Fibroblast of skin of left biceps (primary cell): ENCODE results near the gene AWAT1.
"Not testable (repeated sequence)": the region's sequence is repeated elsewhere in the genome, so short reads cannot be mapped to it uniquely, and the experiment has no call there.

Experiments
- DNase-seq, 2 experiments: peaks; one replicate each; pipeline ENCODE4 v3.0.0-alpha.2; 2013; ENCODE audit warnings: low read depth in 2 of 2

The AWAT1 gene

DNA sequence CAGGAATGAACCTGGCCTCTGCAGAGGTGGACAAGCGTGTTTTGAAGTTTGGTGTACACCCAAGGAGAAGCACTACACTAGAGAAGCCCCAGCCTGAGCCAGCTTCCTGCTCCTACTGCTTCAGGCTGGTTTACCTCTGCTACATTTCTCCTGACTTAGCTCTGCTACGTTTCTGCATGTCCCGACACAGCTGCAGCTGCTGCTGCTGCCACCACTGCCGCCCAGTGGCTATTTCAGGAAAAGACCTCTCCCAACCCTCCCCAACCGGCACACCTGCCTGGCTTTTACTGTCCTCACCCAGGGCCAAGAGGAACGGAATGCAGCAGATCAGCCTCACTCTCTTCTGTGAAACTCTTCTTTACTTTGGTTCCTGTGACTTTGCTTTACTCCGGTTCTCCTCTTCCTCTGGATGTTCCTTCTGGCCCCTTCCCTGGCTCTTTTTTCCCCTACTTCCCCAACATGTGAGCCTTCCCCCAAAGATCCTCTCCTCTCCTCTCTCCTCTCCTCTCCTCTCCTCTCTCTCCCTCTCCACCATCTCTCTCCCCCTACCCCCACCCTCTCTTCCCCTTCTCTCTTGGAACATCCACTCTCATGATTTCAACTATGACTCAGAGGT is 28.6 kb downstream of the AWAT1 start:
- DNase-seq, result no peak

DNA sequence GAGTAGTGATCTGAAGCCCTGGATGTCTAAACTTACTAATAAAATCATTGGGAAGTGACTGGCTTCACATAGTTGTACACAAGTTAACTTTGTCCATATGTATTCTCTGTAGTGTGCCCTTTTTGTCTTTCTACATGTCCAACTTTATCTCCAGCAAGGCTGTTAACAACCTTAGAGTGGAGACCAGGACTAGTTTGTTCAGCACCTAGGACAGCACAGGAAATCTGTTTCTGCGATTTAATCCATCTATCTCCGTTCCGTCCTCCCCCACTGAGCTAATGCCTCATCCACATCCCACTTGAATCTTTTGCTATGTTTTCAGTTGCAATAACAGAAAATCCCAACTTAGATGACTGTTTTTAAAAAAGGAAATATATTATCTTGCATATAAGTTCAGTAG is 30.3 kb downstream of the AWAT1 start:
- no peak for DNase-seq

GRCh38 chrX:70268034-70268433 is 33.6 kb downstream of the AWAT1 start, which contains the start of gene ARR3:
ARR3 (plus strand) TSS chrX:70268334; CDS start chrX:70269386, 1,052 bp downstream.
- no peak for DNase-seq

DNA sequence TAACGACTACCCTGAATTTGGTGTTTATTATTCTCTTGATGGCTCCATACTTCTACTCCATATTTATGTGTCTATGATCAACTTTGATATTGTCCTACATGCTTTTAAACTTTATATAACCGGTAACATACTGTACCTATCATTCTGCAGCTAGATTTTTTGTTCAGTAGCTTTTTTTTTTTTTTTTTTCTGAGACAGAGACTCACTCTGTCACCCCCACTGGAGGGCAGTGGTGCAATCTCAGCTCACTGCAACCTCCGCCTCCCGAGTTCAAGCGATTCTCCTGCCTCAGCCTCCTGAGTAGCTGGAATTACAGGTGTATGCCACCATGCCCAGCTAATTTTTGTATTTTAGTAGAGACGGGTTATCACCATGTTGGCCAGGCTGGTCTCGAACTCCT is 39.6 kb downstream of the AWAT1 start:
- not testable (repeated sequence) for DNase-seq

GRCh38 chrX:70279081-70279480 is 44.6 kb downstream of the AWAT1 start:
- no peak for DNase-seq

DNA sequence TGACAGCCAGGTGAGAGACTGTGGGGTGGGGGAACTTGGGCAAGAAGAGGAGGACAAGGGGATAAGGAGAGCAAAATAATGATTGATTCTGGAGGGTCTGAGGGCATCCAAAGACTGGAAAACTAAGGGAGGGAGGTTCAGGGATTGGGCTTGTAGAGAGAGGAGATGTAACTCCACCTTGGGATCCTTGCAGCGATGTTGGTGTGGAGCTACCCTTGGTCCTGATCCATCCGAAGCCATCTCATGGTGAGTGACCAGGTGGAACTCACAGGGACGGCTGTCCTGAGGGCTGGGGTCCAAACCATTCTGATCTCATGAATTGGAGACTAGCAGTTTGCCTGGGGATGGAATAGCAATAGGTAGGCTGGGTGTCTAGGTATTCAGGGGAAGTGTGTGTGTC is 46.1 kb downstream of the AWAT1 start:
- DNase-seq, result no peak

- DNase-seq, result no peak
These were observed 47.5 kb downstream of the AWAT1 start, which contains the start of gene RAB41 for GRCh38 chrX:70281951-70282350. RAB41 (plus strand) TSS chrX:70282172; CDS start chrX:70282218, 46 bp downstream.

GRCh38 chrX:70289168-70289792 is 54.8 kb downstream of the AWAT1 start:
- no peak for DNase-seq
